NCI-H1048 (cell line): ENCODE measurements around the gene ZBTB21.

ENCODE experiments used
- DNase-seq: peaks from one replicate; lab custom pipeline; 2025; lab: John Stamatoyannopoulos, UW

ZBTB21 gene

DNA sequence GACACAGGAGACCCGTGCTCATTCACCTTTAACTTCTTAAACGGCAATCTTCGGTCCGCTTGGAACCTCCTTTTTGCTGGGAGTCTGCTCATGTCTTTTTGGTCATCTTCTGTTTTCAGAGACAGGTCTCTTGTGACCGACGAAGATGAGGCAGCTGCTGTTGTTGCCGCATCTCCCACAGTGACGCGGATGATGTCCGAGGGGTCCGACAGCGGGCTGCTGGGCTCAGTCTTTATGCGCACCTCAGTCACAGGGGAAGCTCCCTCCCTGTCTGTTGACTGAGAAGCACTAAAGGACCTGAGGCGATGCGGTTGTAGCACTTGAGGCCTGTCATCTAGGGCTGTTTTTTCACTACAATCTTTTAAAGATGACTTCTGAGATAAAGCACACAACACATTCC is 17.6 kb downstream of the ZBTB21 start:
- DNase-seq = no peak

DNA sequence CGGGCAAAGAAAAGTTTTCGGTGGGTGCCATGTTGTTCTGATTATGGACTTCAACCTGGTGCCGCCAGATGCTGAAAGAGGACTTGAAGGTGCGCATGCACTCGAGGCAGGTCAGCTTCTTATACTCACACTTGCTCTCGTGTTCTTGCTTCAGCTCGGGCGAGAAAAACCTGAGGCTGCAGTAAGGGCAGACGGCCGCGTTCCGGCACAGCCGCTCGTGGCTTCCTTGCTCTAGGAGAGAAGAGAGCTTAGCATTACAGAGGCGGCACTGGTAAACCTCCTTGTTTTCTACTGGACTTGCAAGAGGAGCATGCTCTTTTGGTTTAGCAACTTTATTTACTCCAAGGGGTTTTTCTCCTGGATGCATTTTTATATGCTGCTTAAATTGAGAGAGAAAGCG is 18.5 kb downstream of the ZBTB21 start:
- no peak for DNase-seq

DNA sequence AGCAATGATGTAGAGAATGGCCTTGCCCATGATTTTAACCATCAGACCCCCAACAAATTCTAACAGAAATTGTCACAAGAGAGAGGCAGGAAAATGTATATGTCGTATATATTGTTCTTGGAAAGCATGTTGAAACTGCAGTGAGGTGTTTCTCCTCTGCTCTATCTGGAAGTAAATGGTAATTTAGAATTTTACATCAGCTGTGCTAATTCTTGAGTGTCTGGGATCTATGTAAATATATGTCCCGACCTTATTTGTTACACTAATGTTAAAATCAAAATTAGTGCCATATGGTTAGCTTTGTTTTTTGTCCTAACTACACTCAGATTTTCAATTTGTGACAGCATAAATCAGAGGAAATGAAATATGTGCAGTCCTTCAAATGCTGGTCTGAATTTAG is 20.5 kb downstream of the ZBTB21 start:
- no peak for DNase-seq

DNA sequence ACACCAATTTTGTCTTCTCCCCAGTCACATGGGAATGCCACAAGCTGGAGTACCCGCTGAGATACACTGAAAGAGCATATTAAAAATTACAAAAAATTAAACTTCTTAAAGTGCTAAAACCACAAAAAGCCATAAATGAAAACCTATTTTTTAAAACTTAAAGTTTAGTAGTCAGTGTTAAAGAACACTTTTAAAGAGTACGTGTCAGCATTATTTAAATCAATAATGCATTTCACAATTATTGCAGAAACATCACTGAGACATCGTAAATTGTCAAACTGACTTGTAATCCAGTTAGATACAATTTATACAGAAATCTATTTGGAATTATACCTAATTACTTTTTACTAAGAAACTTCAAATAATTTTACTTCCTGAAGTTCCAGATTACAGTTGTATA is 22.9 kb downstream of the ZBTB21 start:
- no peak for DNase-seq

DNA sequence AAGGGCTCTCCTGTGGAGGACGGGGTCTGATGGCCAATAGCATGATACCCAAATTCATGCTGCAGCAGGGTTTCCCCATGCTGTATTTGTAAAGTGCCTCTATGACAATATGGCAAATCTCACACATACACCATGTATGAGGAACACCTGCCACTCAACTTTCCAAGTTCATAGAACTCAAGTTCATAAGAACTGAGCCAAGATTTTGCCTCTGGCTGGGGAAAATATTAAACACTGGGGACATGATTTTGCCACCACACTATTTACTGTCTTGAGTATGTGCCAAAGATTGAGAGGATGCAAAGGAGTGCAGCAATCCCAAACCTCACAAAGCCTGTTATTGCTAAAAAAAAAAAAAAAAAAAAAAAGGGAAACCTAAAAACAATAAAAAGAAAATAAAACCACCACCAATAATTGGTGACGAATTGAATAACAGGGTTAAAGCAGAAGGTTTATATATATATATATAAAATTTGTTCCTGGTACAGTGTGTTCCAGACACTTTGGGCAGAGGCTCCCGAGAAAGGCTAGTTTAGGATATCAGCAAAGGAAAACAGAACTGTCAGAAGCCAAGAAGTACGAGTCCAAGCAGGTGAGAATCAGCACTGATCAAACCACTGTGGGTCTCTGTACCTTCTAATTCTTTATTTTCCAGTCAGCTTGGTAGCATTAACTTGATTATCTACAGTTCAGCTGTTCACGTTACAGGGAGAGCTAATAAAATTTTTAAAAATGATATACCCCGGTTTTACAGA is 24.3 kb downstream of the ZBTB21 start:
- no peak for DNase-seq

DNA sequence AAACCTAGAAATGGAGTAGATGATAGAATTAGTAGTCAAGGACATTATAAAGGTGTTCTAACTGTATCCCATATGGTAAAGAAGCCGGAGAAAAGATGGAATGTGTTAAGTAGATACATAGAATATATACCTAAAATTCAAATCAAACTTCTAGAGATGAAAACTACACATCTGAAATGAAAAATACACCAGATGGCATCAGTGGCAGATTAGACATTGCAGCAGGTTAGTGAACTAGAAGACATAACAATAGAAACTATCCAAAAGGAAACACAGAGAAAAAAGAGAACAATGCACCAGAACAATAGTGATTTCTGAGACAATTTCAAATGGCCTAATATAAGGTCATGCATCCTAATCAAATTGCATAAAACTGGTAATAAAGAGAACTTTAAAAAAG is 26.9 kb downstream of the ZBTB21 start:
- no peak for DNase-seq

DNA sequence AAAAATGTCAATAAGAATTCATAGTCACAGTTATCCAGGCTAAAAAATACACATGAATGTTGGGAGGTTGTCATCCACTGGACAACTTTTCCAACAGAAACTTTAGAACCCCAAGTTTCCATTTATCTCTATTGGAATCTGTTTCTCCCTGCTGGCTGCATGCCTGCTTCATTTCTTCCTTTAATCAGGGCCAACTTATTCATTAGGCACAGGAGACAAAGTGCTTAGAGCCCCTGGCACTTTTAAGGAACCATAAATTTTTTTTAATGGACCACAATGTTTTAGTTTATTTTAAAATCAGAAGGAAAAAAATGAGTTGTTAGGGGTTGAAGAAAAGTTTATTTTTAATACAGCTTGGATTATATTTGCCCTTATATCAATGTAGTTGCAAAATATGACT is 29.6 kb downstream of the ZBTB21 start:
- DNase-seq = no peak

DNA sequence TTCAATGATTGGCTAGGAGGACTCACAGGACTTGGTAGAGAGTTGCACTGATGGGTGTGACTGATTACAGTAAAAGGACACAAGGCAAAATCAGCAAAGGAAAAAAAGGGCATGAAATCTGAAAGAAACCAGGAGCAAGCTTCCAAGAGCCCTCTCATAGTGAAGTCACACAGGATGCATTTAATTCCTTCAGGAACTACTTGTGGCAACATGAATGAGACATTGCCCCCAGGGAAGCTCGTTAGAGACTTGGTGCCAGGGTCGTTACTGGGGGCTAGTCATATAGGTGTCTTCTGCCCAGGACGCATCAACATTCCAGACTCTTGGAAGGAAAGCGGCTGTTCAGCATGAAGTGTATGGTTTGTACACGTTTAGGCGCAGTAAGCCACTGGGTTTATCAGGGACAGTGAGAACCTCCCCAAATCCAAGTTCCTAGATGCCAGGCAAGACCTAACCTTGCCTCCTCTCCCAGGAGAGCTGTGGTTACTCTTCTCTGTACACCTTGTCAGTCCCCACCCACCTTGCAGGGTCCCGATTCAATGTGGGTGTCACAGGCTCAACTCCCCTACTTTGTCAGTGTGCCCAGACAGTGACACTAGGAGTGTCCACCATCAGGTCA is 30.3 kb downstream of the ZBTB21 start:
- DNase-seq = no peak

DNA sequence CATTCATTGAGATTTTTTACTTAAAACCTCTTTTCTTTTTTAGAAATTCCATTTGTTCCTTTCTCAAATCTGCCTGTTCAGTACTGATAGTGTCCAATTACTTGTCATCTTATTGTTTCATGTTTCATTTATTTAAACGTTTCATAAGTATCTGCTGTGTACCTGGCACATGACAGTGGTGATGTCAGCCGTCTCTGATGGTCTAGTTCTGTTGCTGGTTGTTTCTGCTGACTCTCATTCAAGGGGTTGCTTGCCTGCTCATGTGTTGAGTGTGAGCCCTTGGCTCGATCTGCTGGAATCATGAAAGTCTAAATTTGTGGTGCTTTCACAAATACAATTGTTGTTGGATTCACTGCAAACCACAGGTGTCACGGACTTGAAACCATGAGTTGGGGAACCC is 30.8 kb downstream of the ZBTB21 start:
- DNase-seq = no peak

DNA sequence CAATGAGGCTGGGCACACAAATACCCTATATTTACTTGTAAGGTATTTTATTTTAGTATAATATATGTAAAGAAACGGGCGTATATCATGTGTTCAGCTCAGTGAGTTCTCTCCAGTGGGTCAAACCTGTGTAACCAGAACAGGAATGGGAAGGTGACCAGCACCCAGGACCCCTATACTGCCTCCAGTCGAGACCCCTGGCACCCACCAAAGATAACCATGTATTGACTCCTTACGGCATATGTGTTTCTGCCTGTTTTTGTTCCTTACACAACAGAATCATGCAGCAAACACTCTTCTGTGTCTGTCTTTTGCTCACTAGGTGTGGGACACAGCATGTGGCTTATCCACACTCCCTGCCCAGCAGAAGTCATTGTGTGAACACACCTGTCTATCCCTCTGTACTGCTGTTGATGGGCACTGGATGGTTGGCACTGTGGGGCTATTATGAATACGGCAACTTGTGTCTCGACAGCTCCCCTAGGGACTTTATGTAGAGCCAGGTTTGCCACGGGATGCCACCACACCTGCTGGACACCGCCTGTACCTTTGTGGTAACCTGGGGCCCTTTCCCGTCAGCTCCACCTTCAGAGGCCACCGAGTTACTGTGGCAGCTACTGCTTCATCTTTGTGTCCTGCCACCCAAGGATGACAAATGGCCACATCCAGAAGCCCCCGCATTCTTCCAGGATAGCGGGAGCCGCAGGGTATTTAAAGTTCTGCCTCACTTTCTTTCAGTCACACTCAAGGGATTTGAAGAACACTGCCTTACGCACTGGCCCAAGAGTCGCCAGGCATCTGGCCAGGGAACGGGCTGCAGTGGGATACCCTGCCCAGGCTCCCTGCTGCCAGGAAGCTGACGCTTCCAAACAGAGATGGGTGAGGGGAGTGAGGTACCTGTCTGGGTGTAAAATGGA is 32.9 kb downstream of the ZBTB21 start:
- no peak for DNase-seq

DNA sequence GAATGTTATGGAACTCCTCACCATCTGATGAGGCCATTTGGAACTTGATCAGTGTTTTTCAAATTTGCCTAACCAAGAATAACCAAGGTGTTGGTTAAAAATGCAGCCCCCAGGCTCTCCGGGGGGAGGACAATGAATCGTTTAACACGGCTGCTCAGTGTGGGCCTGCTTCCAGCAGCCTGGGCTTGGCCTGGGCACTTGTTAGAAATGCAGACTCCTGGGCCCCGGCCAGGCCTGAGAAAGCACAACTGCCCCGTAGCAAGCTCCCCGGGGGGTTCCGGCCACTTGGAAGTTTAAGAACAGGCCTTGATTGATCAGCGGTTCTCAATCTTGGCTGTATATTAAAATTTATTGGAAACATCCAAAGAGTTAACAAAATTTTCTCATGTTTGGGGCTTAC is 33.5 kb downstream of the ZBTB21 start:
- no peak for DNase-seq

DNA sequence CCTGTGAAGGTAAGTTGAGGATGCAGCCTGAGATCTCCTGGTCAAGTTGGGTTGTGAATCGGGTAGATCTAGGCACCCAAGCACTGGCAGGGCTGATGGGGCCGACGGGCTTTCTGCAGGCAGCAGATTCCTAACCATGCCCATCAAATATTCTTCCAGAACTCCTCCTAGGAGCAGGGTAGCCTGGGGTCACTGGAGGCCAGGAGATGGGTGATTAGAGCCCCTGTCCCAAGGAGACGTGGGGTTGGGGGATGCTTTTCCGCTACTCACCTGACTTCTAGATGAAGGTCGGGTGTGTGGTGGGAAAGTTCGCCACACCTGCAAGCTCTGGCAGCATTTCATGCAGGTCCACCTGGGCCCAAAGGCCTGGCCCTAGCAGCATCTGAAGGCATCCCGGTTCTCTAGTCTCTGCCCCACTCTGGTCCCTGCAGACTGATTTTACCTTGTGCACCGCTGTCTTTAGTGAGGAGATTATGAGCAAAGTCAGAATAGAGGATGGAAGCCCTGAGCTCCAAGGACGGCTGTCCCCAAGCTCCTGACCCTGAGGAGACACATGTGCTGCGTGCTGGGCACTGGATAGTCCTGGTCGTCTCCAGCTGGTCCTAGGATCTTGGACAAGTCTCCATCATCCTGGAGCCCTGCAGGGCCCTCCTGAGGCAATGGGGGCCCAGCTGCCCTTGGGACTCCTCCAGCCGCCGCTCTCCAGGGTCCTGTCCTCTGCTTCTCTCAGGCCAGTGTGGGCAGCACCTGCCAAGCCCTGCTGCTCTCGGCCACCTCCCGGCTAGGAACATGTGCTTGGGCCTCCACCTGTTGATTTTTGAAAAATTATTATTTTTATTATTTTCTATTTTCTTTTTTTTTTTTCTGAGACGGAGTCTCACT is 34.5 kb downstream of the ZBTB21 start:
- no peak for DNase-seq

DNA sequence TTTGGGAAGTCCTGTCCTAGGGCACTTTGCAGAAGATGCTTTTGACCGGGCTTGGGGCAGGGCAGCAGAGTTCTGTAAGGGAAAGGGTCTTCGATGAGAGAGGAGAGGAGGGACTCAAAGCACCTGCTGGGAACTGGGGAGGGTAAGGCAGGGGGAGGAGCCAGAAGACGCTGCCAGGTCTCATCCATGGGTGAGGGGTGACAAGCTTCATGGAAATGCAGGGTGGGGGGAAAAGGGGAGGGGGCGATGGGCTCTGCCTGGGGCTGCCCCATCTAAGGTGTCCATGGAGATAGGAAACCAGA is 35.5 kb downstream of the ZBTB21 start:
- no peak for DNase-seq

DNA sequence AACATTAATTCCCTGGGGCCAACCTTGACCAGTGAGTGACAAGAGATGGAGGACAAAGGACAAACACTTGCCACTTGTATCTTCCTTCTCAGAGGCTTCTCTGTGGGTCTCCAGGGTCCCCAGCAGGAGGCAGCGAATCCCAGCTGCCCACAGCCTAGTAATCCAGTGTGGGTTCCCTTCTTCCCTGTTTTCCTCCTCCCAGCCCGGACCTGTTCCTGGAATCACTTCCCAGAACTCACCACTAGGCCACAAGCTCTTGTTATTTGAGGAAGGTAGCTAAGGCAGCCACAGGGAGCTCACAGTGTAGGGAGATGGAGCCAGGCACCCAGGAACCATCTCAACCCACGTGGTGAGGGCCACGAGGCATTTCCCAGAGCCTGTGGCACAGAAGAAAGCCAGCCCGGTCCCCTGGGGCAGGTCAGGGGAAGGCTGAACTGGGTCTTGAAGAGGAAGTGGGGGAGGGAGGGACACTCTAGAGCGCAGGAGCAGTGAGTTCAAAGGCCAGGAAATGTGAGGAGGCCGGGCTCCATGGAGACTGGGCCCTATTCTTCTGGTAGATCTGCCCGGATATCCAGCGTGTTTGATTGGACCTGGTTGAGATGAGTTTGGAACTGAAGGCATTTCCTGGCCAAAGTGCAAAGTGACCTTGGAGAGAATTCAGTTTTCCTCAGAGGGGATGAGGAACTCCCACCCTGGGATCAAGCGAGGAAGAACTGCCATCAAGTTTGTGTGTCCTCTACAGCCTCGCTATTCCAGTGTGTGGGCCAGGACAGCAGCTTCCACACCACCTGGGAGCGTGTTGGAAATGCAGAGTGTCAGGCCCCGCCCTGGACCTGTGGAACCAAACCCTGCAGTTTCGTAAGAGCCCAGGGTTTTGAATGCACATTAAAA is 36.1 kb downstream of the ZBTB21 start:
- DNase-seq = no peak

DNA sequence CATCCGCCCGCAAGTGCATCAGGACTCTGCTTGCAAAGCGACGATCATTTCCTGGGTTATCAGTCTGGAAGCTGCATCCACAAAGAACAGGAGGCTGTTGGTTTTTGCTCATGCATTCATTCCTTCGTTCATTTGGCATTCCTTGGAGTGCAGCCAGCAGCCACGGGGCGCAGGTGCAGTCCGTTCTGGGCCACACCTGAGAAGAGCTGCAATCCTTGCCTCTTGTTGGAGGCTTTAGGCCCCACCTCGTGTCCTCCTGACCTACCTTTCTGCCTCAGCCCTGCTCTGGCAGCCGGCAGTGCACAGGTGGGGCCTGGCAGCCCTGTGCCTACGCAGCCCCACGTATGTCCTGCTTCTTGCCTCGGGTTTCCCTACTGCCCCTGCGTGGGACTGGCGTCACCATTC is 36.7 kb downstream of the ZBTB21 start:
- no peak for DNase-seq

DNA sequence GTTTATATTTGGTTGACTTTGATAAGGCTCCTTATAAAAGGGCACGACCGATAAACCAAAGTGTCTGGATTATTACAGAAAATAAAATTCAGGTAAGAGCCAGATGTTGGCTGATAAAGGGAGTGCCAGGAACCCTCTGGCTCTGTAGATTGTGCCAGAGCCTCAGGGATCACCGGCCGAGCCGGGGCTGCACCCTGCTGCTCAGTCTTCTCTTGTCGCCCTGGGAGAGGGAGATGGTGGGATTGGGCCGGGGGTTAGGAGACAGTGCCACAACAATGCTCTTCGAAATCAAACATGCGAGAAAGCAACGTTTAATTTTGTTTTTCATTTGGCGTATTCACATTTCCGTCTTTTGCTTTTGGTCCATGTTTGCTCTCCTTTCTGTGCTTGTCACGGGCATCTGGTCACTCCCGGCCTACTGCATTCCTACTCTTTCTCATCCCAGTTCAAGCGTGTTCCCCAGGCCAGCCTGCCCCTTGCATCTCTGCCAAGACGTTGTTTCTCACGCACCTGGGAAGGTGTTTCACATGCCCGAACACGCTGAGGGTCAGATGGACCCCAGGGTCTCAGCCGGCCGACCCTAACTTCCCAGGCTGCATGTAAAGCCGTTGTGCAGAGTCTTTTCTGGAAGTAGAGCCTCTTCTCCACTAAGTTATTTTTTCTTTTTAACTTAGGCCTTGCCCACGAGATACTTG is 37.5 kb downstream of the ZBTB21 start:
- DNase-seq = no peak

DNA sequence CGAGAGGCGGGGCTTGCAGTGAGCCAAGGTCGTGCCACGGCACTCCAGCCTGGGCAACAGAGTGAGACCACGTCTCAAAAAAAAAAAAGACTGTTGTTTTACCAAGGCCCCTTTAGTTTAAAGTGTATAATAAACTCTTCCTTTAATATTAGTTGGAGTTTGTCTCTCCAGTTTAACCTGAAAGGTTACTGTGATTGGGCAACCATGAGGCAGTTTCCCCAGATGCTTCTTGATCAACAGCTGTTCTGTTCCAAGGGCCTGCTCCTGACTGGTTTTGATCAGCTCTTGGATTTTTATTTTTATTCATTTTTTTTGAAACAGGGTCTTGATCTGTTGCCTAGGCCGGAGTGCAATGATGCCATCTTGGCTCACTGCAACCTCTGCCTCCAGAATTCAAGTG is 38.3 kb downstream of the ZBTB21 start:
- DNase-seq = no peak

DNA sequence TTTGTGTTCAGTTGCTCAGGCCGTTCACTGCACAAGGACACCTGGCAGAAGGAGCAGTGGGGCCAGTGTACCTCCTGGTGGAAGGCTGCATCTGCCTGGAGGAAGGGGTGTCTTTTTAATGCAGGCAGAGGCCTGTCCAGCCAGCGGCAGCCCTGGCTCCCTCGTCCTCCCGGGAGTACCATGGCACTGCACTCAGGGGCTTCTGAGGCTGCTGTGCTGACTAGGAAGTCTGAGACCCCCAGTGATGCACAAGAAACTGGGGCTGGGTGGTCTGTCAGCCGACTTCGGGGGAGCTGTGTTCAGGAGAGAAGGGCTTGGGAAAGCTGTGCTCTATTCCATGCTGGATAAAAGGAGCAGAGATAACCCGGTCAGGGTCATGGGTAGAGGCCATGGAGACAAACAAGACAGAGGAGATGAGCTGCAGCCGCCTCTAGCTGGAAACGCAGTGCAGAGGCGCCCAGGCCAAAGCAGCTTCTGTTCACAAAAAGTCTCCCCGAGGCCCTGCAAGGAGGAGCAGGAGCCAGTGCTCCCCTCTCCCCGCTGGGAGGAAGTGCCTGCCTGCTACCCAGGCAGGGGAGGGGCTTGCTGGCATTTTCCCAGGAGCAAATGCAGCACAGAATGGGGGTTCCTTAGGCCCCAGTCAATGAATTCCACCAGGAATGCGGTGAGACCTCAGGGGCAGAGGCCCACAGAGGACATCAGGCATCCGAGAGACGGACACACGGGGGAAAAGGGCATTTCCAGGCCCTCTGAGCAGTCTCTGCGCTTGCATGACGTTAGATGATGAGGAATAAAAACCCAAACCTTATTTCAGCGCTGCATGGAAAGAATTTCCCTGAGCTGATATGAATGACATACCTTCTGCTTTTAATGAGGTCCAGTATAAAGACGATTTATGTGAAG is 39.2 kb downstream of the ZBTB21 start:
- DNase-seq = no peak

DNA sequence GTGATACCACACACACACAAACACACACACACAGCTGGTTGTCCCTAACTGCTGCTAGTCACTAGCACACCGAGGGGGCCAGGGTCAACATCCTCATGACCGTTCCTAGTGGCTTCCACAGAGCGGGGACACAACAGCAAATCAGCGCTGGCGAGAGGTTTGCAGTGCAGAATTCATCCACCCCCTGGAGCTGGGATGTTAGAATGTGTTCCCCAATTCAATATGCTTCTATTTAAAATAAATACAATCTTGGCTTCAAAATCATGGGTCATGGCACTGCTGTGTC is 40.1 kb downstream of the ZBTB21 start:
- no peak for DNase-seq

DNA sequence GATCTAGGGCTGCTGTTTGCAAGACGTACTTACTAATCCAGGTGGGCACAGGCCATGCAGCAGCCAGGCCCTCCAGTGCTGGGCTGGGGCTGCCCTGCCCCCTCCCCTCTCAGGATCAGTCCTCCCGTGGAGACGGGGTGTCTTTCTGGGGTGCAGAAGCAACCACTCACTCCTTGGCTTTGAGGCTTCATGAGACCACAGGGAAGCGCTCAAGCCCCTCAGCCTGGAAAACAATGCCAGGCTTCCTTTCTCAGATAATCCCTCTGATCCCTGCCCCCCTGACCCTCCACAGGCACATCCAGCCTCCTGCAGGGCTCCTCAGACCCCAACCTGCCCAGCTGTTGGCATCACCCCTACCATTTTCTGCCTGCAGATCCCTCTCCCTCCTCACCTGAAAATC is 42.5 kb downstream of the ZBTB21 start:
- no peak for DNase-seq
